RWPE1 (cell line): ENCODE measurements around the gene P2RY2.

Experiments
- CTCF ChIA-PET: fragments of 350-600 bp; sonication (Branson Sonifier 250); formaldehyde crosslinking; extraction: SDS; loops from one replicate; lab custom pipeline; 2021; lab: Yijun Ruan, JAX
- POLR2A ChIA-PET: fragments of 400-600 bp; formaldehyde crosslinking; extraction: SDS; loops from one replicate; lab custom pipeline; 2020; ENCODE audit warnings: antibody characterized with exemption; ENCODE audit not compliant: low non-redundant PET; lab: Yijun Ruan, JAX
- DNase-seq: peaks from one replicate; pipeline ENCODE4 v3.0.0; 2012; ENCODE audit warnings: low spot score
- H3K27ac ChIP-seq: fragments of 450-650 bp; 2 replicates; pipeline ENCODE4 v1.5.1; 2017
- CTCF ChIP-seq: fragments of 450-650 bp; conservative IDR thresholded peaks from 2 replicates; pipeline ENCODE4 v1.5.1; 2017; ENCODE audit warnings: low read depth, mild to moderate bottlenecking

P2RY2 gene

GRCh38 chr11:73215191-73216134, 2.6 kb upstream of the P2RY2 start:
- ChIA-PET POLR2A (no interaction called here), CTCF (interaction anchor here (0.6 to 0.7 kb wide), 2 partner anchors 12 to 282 kb away, joined by 3 read pairs; no protein-coding TSS in a partner anchor)
- TF ChIP-seq CTCF, result no peak
- no peak overlapping the region for H3K27ac ChIP-seq
- DNase-seq, result no peak

GRCh38 chr11:73216465-73216864, 1.6 kb upstream of the P2RY2 start:
- DNase-seq, result no peak
- ChIA-PET POLR2A (no interaction called here), CTCF (interaction anchor here (0.8 kb wide), 1 partner anchor 59 kb away, joined by 5 read pairs; no protein-coding TSS in a partner anchor)
- TF ChIP-seq CTCF, result no peak
- no peak overlapping the region for H3K27ac ChIP-seq

- DNase-seq, result no peak
- ChIA-PET CTCF (interaction anchor here (0.6 to 1.2 kb wide), 6 partner anchors 31 to 532 kb away, joined by 3 to 8 read pairs (median 4); no protein-coding TSS in a partner anchor), POLR2A (interaction anchor here (0.6 kb wide), 1 partner anchor 31 kb away, joined by 4 read pairs; no protein-coding TSS in a partner anchor)
- peak overlapping the region; percentile 55 for H3K27ac ChIP-seq
- no peak for TF ChIP-seq CTCF
These were observed 811 bp upstream of the P2RY2 start for GRCh38 chr11:73217131-73217809.

- H3K27ac ChIP-seq, result peak overlapping the region; percentile 55
- ChIA-PET POLR2A (interaction anchor here (0.6 kb wide), 1 partner anchor 31 kb away, joined by 4 read pairs; no protein-coding TSS in a partner anchor), CTCF (interaction anchor here (0.6 to 1.2 kb wide), 5 partner anchors 32 to 533 kb away, joined by 3 to 8 read pairs (median 4); no protein-coding TSS in a partner anchor)
- no peak for TF ChIP-seq CTCF
- DNase-seq, result no peak
These were observed 323 bp upstream of the P2RY2 start for GRCh38 chr11:73217810-73218105.

GRCh38 chr11:73218830-73219215, 742 bp downstream of the P2RY2 start:
- no peak for TF ChIP-seq CTCF
- peak overlapping the region; percentile 55 for H3K27ac ChIP-seq
- ChIA-PET POLR2A (interaction anchor here (0.5 kb wide), 1 partner anchor 76 kb away, joined by 4 read pairs; the partner anchor contains the start of gene FCHSD2), CTCF (interaction anchor here (0.8 to 1.2 kb wide), 4 partner anchors 9 to 25 kb away, joined by 4 to 5 read pairs (median 4); no protein-coding TSS in a partner anchor)
- DNase-seq, result no peak
